Erythroblast (primary cell): Measurements from ENCODE around the gene ADAM12.

ENCODE experiments used
- GATA1 ChIP-seq: IDR thresholded peaks from 2 replicates; pipeline ENCODE4 v1.6.1; 2011; ENCODE audit warnings: low read depth, mild to moderate bottlenecking, control low read depth, low read length, moderate library complexity
- POLR2A ChIP-seq: IDR thresholded peaks from 2 replicates; pipeline ENCODE4 v1.6.1; 2011; ENCODE audit warnings: mild to moderate bottlenecking, low read length

GRCh38 chr10:126157189-126157588, 231.1 kb downstream of the ADAM12 start:
- TF ChIP-seq GATA1, result no peak
- no peak for TF ChIP-seq POLR2A
